Peyer's patch (tissue), 4 donors: ENCODE measurements around the gene BCKDHB.

Source experiments
- CTCF ChIP-seq, 6 experiments: fragments of 450-650 bp in 4 of 6; fragments of 200-600 bp in 2 of 6; sonication (generic) in 1 of 6; IDR thresholded peaks; one replicate each; pipeline ENCODE4 v1.5.1; 2017 to 2019; ENCODE audit warnings: antibody characterized with exemption in 6 of 6, mild to moderate bottlenecking in 3 of 6, moderate library complexity in 1 of 6
- POLR2A ChIP-seq, 2 donors: fragments of 450-650 bp; IDR thresholded peaks; one replicate each; pipeline ENCODE4 v1.5.1; 2017; ENCODE audit warnings: antibody characterized with exemption in 2 of 2, mild to moderate bottlenecking in 2 of 2, moderate library complexity in 2 of 2

- TF ChIP-seq CTCF (IDR thresholded peaks at IDR 0.05) (no peak), POLR2A (IDR thresholded peaks at IDR 0.05) (no peak)
These were observed 108.6 kb downstream of the BCKDHB start for GRCh38 chr6:80215063-80215462.
